Measurements from ENCODE around the gene F3. TPM values are rescaled to one million over a fixed set of nuclear protein-coding genes. Genes with fewer than 3 reads are reported as not detected.
"Not testable (repeated sequence)": the region's sequence is repeated elsewhere in the genome, so short reads cannot be mapped to it uniquely, and the experiment has no call there.

Gene F3
- total RNA-seq: under 1 TPM; 0.15 to 0.18 TPM

GRCh38 chr1:94541246-94542087 is at the start of gene F3:
Gene F3 (minus strand): TSS chr1:94541759. CDS start chr1:94541636, 123 bp downstream.
- ChIA-PET POLR2A (interaction anchor here (1.6 kb wide), 1 partner anchor 13 kb away, joined by 3 read pairs; no protein-coding TSS in a partner anchor), CTCF (interaction anchor here (0.9 to 1.7 kb wide), 3 partner anchors 12 to 500 kb away, joined by 3 read pairs; no protein-coding TSS in a partner anchor)
- DNase-seq: peak; percentile 79
- Mint-ChIP-seq H3K9me3 (no peaks in the 10 kb centered on the region), H3K27me3 (peaks cover 77% of the 10 kb centered on the region), H3K27ac (no peak within 1 kb of the TSS), H3K4me3 (peak within 1 kb of the TSS; percentile 71), H3K4me1 (peaks cover 17% of the 10 kb centered on the region), H3K36me3 (ENCODE audit: low read depth) (no peaks in the 10 kb centered on the region)

- Mint-ChIP-seq H3K4me3 (no peak overlapping the region), H3K9me3 (no peaks in the 10 kb centered on the region), H3K4me1 (no peaks in the 10 kb centered on the region), H3K36me3 (ENCODE audit: low read depth) (no peaks in the 10 kb centered on the region), H3K27ac (no peak overlapping the region), H3K27me3 (peaks cover 9% of the 10 kb centered on the region)
- no peak for DNase-seq
- CTCF ChIA-PET: interaction anchor here (1.2 kb wide), 1 partner anchor 10 kb away, joined by 3 read pairs; no protein-coding TSS in a partner anchor
- POLR2A ChIA-PET: no interaction called here
Observed at GRCh38 chr1:94590203-94591137, 48.9 kb upstream of the F3 start.

- DNase-seq: no peak
- POLR2A ChIA-PET: no interaction called here
- Mint-ChIP-seq H3K27me3 (peaks cover 9% of the 10 kb centered on the region), H3K36me3 (ENCODE audit: low read depth) (no peaks in the 10 kb centered on the region), H3K27ac (no peak overlapping the region), H3K4me1 (no peaks in the 10 kb centered on the region), H3K4me3 (no peak overlapping the region), H3K9me3 (no peaks in the 10 kb centered on the region)
- CTCF ChIA-PET: interaction anchor here (1.2 kb wide), 1 partner anchor 10 kb away, joined by 3 read pairs; no protein-coding TSS in a partner anchor
Observed at GRCh38 chr1:94589728-94590127, 48.2 kb upstream of the F3 start.

- Mint-ChIP-seq H3K9me3 (peaks cover 5% of the 10 kb centered on the region), H3K36me3 (ENCODE audit: low read depth) (no peaks in the 10 kb centered on the region), H3K27ac (no peak overlapping the region), H3K4me3 (no peak overlapping the region), H3K4me1 (no peaks in the 10 kb centered on the region), H3K27me3 (peaks cover 16% of the 10 kb centered on the region)
- POLR2A ChIA-PET: no interaction called here
- CTCF ChIA-PET: no interaction called here
- DNase-seq: no peak
Observed at GRCh38 chr1:94582565-94582964, 41.0 kb upstream of the F3 start.

GRCh38 chr1:94580367-94581115 is 39.0 kb upstream of the F3 start:
- peaks cover 9% of the 10 kb centered on the region for H3K27me3 Mint-ChIP-seq
- H3K27ac Mint-ChIP-seq: no peak overlapping the region
- ChIA-PET POLR2A (no interaction called here), CTCF (no interaction called here)
- no peaks in the 10 kb centered on the region for H3K4me1 Mint-ChIP-seq
- H3K36me3 Mint-ChIP-seq (ENCODE audit: low read depth): no peaks in the 10 kb centered on the region
- no peak overlapping the region for H3K4me3 Mint-ChIP-seq
- H3K9me3 Mint-ChIP-seq: peaks cover 12% of the 10 kb centered on the region
- no peak for DNase-seq

- no peak for DNase-seq
- no peaks in the 10 kb centered on the region for H3K4me1 Mint-ChIP-seq
- H3K27me3 Mint-ChIP-seq: peaks cover 9% of the 10 kb centered on the region
- POLR2A ChIA-PET: no interaction called here
- peaks cover 12% of the 10 kb centered on the region for H3K9me3 Mint-ChIP-seq
- H3K27ac Mint-ChIP-seq: no peak overlapping the region
- H3K36me3 Mint-ChIP-seq (ENCODE audit: low read depth): no peaks in the 10 kb centered on the region
- no peak overlapping the region for H3K4me3 Mint-ChIP-seq
- CTCF ChIA-PET: no interaction called here
Observed at GRCh38 chr1:94579876-94580294, 38.3 kb upstream of the F3 start.

- Mint-ChIP-seq H3K27ac (no peak overlapping the region), H3K27me3 (peaks cover 4% of the 10 kb centered on the region), H3K9me3 (peaks cover 12% of the 10 kb centered on the region), H3K4me3 (no peak overlapping the region), H3K36me3 (ENCODE audit: low read depth) (no peaks in the 10 kb centered on the region), H3K4me1 (no peaks in the 10 kb centered on the region)
- no peak for DNase-seq
- POLR2A ChIA-PET: no interaction called here
- CTCF ChIA-PET: no interaction called here
Observed at GRCh38 chr1:94578856-94579255, 37.3 kb upstream of the F3 start.

GRCh38 chr1:94573917-94574316 is 32.4 kb upstream of the F3 start:
- not testable (repeated sequence) for DNase-seq

GRCh38 chr1:94572780-94573179 is 31.2 kb upstream of the F3 start:
- Mint-ChIP-seq H3K9me3 (peaks cover 11% of the 10 kb centered on the region), H3K27me3 (peaks cover under 1% of the 10 kb centered on the region), H3K4me1 (no peaks in the 10 kb centered on the region), H3K27ac (no peak overlapping the region), H3K36me3 (ENCODE audit: low read depth) (no peaks in the 10 kb centered on the region), H3K4me3 (no peak overlapping the region)
- ChIA-PET CTCF (no interaction called here), POLR2A (no interaction called here)
- no peak for DNase-seq

More at GRCh38 chr1:94573917-94574316, 32.4 kb upstream of the F3 start:
- H3K36me3 Mint-ChIP-seq (ENCODE audit: low read depth); POLR2A ChIA-PET; H3K27me3 Mint-ChIP-seq; H3K4me1 Mint-ChIP-seq; H3K27ac Mint-ChIP-seq; H3K4me3 Mint-ChIP-seq; CTCF ChIA-PET: not testable (repeated sequence)
- H3K9me3 Mint-ChIP-seq: peaks cover 14% of the 10 kb centered on the region

- H3K4me1 Mint-ChIP-seq; H3K36me3 Mint-ChIP-seq (ENCODE audit: low read depth): not testable (repeated sequence)
Observed at GRCh38 chr1:94570965-94571364, 29.4 kb upstream of the F3 start.

GRCh38 chr1:94568806-94569205 is 27.2 kb upstream of the F3 start:
- H3K27ac Mint-ChIP-seq; DNase-seq; POLR2A ChIA-PET; CTCF ChIA-PET; H3K27me3 Mint-ChIP-seq; H3K9me3 Mint-ChIP-seq; H3K4me1 Mint-ChIP-seq; H3K4me3 Mint-ChIP-seq; H3K36me3 Mint-ChIP-seq (ENCODE audit: low read depth): not testable (repeated sequence)

More at GRCh38 chr1:94570965-94571364, 29.4 kb upstream of the F3 start:
- DNase-seq, H3K4me3 Mint-ChIP-seq, H3K27ac Mint-ChIP-seq, POLR2A ChIA-PET, H3K27me3 Mint-ChIP-seq, H3K9me3 Mint-ChIP-seq, CTCF ChIA-PET: not testable (repeated sequence)

GRCh38 chr1:94567975-94568607 is 26.5 kb upstream of the F3 start:
- H3K9me3 Mint-ChIP-seq; H3K27me3 Mint-ChIP-seq; POLR2A ChIA-PET; H3K36me3 Mint-ChIP-seq (ENCODE audit: low read depth); DNase-seq; H3K4me1 Mint-ChIP-seq; H3K4me3 Mint-ChIP-seq; H3K27ac Mint-ChIP-seq; CTCF ChIA-PET: not testable (repeated sequence)

Measured in activated CD4-positive, alpha-beta memory T cell treated with anti-CD3 and anti-CD28 coated beads, Interleukin-2, amount 10 ng/mL, durations not matched to agents 7 days and 5 days (primary cell).